GM18505 (cell line): ENCODE data around the gene SIK3.

Source experiments
- ATAC-seq: cut with Tn5 transposase; IDR thresholded peaks from one replicate; pipeline ENCODE4 v1.9.1; 2021; ENCODE audit not compliant: unreplicated experiment
- POLR2A ChIP-seq: IDR thresholded peaks from 4 replicates; pipeline ENCODE4 v1.6.1; 2011; ENCODE audit warnings: borderline replicate concordance; ENCODE audit not compliant: insufficient read depth, insufficient read length; ENCODE audit errors: extremely low read depth

SIK3 gene

DNA sequence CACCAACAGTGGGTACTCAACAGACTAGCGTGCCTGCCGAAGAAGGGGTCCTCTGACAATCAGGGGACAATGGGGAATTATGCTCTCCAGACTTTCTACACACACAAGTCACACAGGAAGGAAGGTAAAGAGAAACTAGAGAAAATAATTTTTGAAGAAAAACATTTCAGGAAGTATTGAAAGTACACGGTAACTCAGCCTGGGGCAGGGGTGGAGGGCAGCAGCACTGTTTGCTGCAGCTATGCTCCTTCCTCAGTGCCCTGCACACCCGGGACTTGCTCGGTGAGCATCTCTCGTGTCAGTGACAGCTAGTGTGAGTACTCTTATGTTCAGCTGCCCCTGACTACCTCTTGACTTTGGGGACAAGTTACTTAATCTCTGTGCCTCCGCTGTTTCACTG is 242.8 kb downstream of the SIK3 start:
- no peak for TF ChIP-seq POLR2A
- no peak for ATAC-seq

DNA sequence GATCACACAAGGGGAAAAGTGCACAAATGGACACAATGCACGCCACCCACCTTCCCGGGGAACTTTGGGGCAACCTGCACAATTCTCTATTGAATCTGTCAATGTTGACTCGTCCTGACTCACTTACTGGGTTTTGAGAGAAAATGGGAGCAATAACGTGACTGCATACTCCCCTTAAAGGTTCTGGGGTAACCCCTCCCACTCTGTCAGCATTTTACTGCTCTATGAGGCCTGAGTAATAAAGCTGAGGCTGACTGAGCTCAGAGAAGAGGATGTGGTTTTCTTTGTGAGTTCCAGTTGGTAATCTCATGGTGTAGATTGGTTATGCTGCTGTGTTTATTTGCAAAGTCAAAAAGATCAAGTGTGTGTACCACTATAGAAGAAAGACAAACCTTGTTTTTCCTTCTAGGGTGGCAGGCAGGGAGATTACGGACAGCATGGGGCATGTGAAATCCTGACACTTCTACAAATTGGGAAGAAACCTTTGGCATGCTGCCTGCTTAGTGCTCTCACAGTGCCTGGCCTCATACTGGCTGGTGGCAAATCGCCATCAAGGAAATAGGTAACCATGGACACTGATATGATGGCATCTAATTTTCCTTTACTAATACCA is 244.7 kb downstream of the SIK3 start:
- peak; percentile 82 for ATAC-seq

DNA sequence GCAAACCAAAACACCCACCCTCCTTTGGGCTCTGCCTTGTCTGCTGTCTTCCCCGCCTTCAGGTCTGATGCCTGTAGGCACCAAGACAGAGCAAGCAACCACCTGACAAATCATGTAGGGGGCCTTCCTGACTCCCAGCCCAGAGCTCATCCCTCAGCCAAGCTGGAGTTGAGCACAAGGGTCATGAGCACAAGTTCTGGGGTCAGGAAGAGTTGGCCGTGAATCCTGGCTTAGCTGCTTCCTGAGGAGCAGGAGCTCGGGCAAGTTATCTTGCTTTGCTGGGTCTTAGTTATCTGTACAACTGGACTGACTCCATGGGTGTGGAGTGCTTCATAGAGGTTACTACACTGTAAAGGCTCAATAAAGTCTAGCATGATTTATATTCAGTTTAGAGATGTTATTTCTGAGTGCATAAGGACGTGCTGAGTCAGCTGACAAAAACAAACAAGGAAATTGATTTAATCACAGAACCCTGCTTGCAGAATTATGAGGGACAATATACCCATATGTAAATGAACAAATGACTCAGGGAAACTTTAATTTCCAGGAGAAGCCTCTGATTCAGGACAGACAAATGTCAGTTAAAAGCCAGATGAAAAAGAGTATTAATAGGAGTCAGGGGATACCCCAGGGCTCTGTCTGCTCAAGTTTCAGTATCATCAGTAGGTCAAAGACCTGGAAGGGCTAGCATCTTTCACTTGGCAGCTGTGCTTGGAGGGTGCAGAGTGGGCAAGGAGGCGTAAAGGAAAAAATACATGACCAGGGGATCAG is 245.8 kb downstream of the SIK3 start:
- ATAC-seq, result no peak
- TF ChIP-seq POLR2A, result no peak

More for the DNA sequence above, 244.7 kb downstream of the SIK3 start:
- TF ChIP-seq POLR2A, result no peak

DNA sequence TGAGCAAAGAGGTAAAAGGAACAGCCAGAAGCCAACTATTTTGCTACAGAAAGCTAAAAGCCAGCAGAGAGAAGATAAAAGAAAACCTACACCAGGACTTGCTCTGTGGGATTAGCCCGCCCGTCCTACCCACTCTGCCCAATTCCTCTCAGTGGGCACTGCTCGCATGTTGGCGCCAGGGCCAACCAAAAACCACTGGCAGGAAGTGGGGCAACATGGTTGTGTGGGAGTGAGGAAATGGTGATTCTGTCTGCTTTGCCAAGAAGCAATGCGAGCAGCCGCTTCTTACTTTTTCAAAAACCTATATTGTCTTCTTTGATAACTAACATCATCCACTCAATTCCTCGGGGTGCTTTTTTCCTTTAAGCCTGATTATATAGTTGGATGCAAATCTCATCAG is 246.6 kb downstream of the SIK3 start:
- ATAC-seq, result no peak
- no peak for TF ChIP-seq POLR2A

DNA sequence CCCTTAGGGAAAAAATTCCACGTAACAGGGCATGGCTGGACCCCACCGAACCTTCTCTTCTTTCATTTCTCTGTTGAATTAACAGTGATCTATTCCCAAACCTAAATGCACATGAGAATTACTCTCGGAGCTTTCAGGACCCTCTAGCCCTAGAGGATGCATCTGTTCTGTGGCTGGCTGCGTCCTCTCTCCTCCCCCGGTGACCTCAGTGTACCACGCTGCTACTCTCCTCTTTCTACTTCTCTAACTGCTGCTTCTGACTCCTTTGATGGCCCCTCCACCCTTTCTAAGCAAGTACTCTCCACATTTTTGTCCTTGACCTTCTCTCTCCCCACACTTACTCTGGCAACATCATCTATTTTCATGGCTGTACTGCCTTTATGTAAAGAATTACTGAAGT is 248.7 kb downstream of the SIK3 start:
- no peak for ATAC-seq
- no peak for TF ChIP-seq POLR2A

DNA sequence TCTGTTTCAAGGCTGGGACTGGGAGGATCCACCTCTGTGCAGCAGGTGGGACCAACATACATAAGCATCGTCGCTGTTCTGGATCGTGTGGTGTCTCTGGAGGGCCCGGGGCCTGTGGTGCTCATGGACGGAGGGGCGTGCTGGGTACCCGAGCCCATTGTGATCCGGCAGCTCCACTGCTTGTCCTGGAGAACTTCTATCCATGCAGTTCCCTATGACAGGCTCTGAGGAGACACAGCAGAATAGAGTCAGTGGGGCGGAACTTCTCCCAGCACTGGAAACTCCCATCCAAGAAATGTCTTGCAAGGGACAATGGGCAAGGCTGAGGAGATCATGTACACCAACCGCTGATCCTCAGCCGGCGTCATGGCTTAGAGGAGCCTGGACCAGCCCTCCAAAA is 249.2 kb downstream of the SIK3 start:
- TF ChIP-seq POLR2A, result no peak
- ATAC-seq, result no peak

- ATAC-seq, result no peak
- no peak for TF ChIP-seq POLR2A
Observed at GRCh38 chr11:116847612-116848011, 250.6 kb downstream of the SIK3 start.

GRCh38 chr11:116844722-116845121 is 253.5 kb downstream of the SIK3 start:
- ATAC-seq, result no peak
- no peak for TF ChIP-seq POLR2A

GRCh38 chr11:116843661-116844060 is 254.6 kb downstream of the SIK3 start:
- no peak for ATAC-seq
- TF ChIP-seq POLR2A, result no peak

DNA sequence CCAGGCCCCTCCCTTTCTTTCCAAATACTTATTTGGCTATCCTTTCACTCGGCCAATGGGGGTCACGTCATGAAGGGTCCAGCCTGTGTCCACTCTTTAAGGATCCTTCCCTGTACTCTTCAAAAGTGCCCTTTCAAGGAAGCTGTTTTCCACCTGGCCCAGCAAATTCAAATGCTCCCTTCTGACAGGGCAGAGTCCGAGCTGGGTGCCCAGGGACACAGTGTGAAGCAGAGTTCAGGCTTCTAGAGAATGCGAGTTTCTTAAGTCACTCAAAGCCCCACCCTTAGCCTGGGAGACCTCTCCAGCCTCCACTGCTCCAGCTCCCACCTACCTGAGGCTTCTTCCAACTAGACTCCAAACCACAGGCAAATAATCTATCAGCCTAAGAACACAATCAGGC is 255.3 kb downstream of the SIK3 start:
- no peak for ATAC-seq
- TF ChIP-seq POLR2A, result no peak

- no peak for TF ChIP-seq POLR2A
- no peak for ATAC-seq
Observed at GRCh38 chr11:116842117-116842516, 256.1 kb downstream of the SIK3 start.

DNA sequence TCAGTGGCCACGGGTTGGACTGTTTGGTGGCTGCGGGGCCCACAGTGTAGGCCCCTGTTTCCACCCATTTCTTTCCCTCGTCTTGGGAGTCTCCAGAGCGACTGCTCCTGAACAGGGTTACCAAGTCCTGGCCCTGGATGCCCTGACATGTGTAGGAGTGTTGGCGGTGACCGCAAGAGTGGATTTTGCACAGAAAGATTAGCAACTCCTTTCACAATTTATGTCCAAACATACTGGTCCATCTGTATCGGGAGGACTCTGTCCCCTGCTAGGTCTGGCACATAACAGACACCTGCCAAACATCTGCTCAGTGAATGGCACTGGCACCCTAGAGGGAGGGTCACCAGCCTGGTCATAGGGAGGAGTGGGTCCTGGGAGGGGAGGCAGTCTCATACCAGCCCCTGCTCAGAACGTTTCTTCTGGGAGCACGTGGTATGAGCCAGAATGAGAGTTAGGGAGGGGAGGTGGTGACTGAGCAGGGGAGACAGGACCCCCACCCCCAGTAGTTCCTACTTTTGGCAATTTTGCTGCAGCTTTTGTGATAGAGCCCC is 257.4 kb downstream of the SIK3 start:
- ATAC-seq, result no peak

DNA sequence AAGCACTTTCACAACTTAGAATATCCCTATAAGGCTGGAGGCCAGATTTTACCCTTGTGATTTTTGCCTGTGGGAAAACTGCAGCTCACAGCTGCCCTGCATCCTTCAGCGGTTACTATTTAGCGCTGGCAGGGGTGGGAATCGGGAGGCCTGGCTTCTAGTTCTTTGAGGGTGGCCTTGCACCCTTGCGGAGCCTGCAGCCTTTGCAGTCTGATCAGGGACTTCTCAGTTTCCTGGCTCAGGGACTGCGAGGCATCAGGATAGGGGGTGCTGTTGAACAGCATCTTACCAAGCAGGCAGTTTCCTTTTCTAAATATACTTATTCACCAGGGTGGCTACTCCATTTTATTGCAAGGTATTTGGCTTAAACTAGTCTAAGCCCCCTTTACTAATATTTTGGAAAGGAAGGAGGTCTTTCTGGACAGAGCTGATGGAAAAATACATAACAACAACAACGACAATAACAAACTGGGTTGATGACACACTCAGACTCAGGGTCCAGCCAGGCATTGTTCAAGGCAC is 257.9 kb downstream of the SIK3 start:
- TF ChIP-seq POLR2A, result no peak
- no peak for ATAC-seq

More for the DNA sequence above, 257.4 kb downstream of the SIK3 start:
- TF ChIP-seq POLR2A, result no peak
